ENCODE measurements around the gene POLR3C.
"Not testable (repeated sequence)": the region's sequence is repeated elsewhere in the genome, so short reads cannot be mapped to it uniquely, and the experiment has no call there.

Gene POLR3C

GRCh38 chr1:145818095-145818494, 5.9 kb upstream of the POLR3C start:
- in situ Hi-C loops (cut with HindIII; ENCODE audit: low sequenced_read_pairs), result not testable (repeated sequence)

DNA sequence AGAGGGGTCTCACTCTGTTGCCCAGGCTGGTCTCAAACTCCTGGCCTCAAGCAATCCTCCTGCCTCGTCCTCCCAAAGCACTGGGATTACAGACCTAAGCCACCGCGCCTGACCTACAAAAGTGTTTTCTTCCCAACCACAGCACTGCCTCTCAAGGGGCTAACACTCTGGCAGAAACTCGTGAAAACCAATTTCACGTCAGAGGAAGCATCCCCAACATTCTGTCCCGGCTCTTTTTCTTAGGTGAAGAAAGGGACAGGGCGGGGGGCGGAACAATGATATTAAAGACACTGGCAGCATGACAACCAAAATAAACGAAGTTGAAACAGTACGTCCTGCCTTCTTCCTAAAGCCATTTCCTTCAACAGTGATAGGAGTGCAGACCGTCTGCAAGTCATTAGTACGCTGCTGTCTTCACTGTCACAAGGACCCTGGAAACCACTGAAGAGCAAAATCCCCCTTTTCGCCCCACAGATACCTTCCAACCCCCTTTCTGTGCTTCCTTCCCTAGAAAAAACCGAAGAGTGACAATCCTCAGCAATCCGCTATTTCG, 1.1 kb upstream of the POLR3C start:
- in situ Hi-C loops (cut with HindIII; ENCODE audit: low sequenced_read_pairs), result not testable (repeated sequence)

DNA sequence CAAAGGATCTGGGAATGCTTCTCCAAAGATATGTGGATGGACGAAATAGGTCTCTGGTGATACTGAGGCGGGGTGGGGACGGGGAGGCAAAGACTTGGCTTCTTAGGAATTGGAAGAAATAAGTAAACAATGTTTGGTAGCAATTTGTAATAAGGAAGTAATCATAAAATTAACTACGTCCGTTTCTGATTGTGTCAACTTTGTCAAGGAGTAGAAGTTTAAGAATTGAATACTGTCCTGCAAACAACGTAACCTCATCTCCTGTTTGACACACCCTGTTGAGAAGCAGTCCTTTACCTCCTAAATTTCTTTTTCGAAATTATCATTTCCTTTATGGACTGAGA, 471 bp downstream of the POLR3C start:
- in situ Hi-C loops (cut with HindIII; ENCODE audit: low sequenced_read_pairs), result no loop called here

DNA sequence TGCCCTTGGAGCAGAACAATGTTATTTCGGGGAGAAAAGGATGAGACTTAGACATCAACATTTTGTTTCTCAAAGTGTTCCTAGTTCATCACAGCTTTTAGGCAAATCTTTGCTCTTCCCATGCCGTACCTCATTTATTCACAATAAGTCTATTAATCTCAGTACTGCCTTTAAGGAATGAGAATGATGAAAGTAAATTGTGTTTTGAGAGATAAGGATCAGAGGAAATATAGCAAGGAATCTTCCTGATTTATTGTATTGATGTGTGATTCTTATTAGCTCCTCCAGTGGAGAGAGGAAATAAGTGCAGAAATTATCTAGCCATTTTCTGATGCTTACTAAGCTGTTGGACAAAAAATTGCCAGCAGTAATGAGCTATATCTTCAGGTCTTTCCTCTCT, 2.0 kb downstream of the POLR3C start:
- in situ Hi-C loops (cut with HindIII; ENCODE audit: low sequenced_read_pairs), result no loop called here

GRCh38 chr1:145827966-145828365, 4.0 kb downstream of the POLR3C start:
- in situ Hi-C loops (cut with HindIII; ENCODE audit: low sequenced_read_pairs), result no loop called here

- in situ Hi-C loops (cut with HindIII; ENCODE audit: low sequenced_read_pairs), result no loop called here
These were observed 4.5 kb downstream of the POLR3C start for GRCh38 chr1:145828367-145829026.

- in situ Hi-C loops (cut with HindIII; ENCODE audit: low sequenced_read_pairs), result not testable (repeated sequence)
These were observed 6.8 kb downstream of the POLR3C start for GRCh38 chr1:145830810-145831209.

- in situ Hi-C loops (cut with HindIII; ENCODE audit: low sequenced_read_pairs), result no loop called here
These were observed 13.7 kb downstream of the POLR3C start for GRCh38 chr1:145837656-145838055.

- in situ Hi-C loops (cut with HindIII; ENCODE audit: low sequenced_read_pairs), result no loop called here
These were observed 19.0 kb downstream of the POLR3C start for GRCh38 chr1:145843031-145843430.

DNA sequence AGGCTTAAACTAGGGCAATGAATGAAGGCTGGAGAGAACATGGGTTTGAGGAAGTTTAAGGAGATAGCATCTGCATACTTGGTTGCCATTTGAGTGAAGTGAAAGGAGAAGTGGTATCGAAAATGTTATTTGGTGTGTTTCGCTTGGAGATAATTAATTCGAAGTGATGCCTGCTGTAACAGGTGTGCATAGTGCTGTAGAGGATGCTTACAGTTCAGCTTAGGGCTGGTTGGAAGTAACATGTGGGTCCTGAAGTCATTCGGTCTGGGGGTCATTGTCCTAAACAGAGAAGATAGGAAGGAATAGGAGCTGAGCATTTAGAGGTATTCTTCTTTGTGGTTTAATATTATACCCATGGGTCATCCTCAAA, 21.1 kb downstream of the POLR3C start:
- in situ Hi-C loops (cut with HindIII; ENCODE audit: low sequenced_read_pairs), result loop anchor here (5.0 kb wide), 3 partner anchors 37 to 162 kb away; partner anchors contain the start of gene PEX11B

- in situ Hi-C loops (cut with HindIII; ENCODE audit: low sequenced_read_pairs), result loop anchor here (5.0 kb wide), 3 partner anchors 37 to 162 kb away; partner anchors contain the start of gene PEX11B
These were observed 21.6 kb downstream of the POLR3C start, which contains the start of gene NUDT17 for GRCh38 chr1:145845514-145846161. Gene NUDT17, plus strand, starts transcription at chr1:145845630. Its CDS starts 11 bp downstream, at chr1:145845641.

DNA sequence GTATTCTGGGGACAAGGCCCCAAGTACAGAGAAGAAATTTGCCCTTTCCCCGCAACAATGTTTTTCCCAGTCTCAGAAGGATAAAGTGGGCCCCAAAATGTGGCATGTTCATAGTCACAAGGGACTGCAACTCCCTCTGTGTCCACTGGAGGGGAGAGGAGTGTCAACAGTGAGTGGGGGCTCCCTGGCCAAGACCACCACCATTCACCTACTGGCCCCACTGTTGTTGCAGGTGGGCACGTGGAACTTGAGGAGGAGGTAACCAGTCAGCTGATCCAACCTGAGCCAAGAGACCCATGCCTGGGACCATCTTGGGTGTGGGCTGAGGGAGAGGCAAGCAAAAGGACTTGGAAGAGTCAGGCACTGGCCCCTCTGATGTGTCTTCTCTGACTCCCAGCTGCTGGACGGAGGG, 22.2 kb downstream of the POLR3C start:
- in situ Hi-C loops (cut with HindIII; ENCODE audit: low sequenced_read_pairs), result loop anchor here (5.0 kb wide), 3 partner anchors 36 to 161 kb away; partner anchors contain the start of gene PEX11B

DNA sequence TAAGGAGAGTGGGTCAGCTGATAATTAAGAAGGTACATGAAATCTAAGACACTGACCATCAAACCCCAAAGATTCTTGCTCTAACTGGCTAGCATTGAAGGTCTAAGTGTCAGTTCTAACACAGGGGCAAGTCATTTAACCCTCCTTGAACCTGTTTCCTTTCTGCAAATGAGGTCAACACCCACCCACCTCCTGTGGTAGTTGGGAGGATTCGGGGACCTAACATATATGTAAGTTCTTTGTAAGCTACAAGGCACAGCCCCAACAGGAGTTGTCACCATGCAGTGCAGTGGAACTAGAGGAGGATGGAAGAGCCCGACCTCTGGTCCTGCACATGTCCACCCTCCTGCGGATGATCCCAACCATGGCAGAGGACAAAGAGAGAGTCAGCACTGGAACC, 23.8 kb downstream of the POLR3C start:
- in situ Hi-C loops (cut with HindIII; ENCODE audit: low sequenced_read_pairs), result loop anchor here (5.0 kb wide), 3 partner anchors 34 to 159 kb away; partner anchors contain the start of gene PEX11B

DNA sequence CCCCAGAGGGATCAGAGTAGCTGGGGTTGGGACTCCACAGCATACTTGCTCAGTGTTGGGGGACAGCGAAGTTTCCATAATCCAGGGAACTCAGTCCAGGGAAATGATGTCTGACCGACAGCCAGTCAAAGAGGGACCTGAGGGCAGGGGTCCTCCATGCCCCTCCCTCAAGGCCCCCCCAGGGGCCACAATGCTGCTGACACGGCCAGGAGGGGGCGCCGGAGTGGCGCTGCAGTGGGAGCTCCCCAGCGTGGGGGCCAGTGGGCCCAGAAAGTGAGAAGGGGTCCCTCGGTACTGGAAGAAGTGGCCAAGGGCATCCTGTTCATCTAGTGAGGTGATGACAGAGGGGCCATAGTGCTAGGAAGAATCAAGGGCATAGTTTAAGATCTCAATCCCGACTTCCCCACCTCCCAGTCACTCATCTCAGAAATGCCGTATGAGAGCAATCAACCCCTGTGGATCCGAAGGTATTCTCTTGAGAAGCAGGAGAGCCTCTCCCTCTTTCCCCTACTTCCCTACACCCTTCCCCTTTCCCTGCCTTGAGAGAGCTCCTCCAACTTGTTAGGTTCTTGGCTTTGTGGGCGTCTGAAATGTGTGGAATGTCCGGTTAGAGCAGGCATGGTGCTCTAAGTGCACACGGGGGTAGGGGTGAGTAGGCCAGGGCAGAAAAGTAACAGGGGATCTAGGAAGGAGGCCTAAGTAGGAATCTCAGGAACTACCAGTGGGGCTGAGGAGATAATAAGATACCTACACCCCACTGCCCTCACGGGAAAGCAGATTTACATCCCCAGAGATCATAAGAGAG, 25.6 kb downstream of the POLR3C start:
- in situ Hi-C loops (cut with HindIII; ENCODE audit: low sequenced_read_pairs), result loop anchor here (5.0 kb wide), 3 partner anchors 33 to 158 kb away; partner anchors contain the start of gene PEX11B

- in situ Hi-C loops (cut with HindIII; ENCODE audit: low sequenced_read_pairs), result loop anchor here (5.0 kb wide), 2 partner anchors 73 to 107 kb away; partner anchors contain the start of genes ANKRD34A and POLR3GL
These were observed 31.5 kb downstream of the POLR3C start for GRCh38 chr1:145855426-145855948.

DNA sequence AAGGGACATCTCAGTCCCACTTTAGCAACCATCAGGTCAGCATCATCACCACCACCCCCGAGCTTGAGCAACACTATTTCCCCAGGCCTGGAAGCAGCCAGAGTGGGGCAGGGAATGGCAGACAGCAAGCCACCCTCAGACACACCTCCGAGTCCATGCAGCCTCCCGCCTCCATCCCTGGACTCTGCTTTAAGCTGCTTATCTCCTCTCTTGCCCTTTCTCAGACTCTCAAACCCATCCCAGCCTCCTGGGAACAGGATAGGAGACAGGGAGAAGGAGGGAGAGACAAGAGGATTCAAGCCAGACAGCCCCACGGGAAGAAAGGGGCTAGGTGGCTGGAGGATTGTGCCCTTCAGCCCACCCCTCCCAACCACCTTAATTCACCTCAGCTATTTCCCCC, 33.2 kb downstream of the POLR3C start:
- in situ Hi-C loops (cut with HindIII; ENCODE audit: low sequenced_read_pairs), result loop anchor here (5.0 kb wide), 2 partner anchors 75 to 105 kb away; partner anchors contain the start of genes ANKRD34A and POLR3GL

DNA sequence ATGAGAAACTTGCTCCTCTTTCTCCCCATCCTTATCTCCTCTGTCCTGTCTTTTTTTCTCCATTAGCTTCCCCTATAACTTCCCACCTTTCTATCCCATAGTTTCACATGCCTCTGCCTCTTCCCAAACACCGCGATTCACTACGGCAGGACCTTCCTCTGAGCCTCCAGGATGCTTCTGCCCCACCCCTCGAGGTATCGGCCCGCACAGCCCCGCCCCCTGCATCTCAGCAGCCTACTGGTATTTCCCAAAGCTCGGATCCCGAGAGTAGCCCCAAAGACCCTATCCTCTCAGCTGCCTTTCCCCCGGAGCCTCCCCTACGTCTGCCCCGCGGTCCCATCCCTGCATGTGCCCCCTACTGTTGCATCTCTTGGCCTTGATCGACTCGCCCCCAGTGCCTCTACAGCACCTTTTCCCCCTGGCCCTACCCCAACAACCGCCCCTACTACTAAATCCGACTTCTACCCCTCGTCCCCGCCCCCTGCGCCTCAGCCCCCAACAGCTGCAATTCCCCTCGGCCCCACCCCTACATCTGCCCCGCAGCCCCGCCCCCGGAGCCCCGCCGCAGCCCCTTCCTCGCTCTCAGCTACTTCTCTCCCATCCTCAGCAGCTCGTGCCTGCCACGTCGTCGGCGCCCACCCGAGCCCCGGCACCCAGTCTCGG, 34.4 kb downstream of the POLR3C start:
- in situ Hi-C loops (cut with HindIII; ENCODE audit: low sequenced_read_pairs), result loop anchor here (5.0 kb wide), 2 partner anchors 76 to 104 kb away; partner anchors contain the start of genes ANKRD34A and POLR3GL

- in situ Hi-C loops (cut with HindIII; ENCODE audit: low sequenced_read_pairs), result loop anchor here (5.0 kb wide), 2 partner anchors 77 to 103 kb away; partner anchors contain the start of genes ANKRD34A and POLR3GL
These were observed 35.0 kb downstream of the POLR3C start, which contains the start of gene PIAS3 for GRCh38 chr1:145858901-145859490. Gene PIAS3, minus strand, starts transcription at chr1:145859081. Its CDS starts 91 bp downstream, at chr1:145858990.

DNA sequence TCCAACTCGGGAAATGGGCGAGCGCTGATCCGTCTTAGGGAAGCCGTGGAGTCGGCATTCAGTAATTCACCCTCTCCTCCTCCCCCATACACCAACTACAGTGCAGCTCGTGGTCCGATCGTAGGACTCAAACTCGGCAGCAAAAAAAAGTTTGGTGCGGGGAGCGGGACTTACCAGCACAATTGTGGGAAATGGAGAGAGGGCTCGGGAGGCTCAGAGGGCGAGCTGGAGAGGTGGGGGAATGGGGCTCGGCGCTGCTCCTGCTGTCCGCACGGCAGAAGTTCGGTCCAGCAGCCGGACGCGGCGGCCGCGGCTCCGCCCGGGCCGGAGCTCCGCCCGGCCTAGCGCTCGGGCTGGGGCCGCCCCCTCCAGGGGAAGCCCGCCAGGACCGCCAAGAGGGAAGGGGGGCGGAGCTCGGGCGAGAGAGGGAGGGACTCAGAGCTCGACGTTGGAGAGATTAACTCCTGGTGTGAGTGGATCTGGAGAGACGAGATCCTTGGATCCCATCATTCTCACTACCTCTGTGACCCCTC, 35.6 kb downstream of the POLR3C start:
- in situ Hi-C loops (cut with HindIII; ENCODE audit: low sequenced_read_pairs), result loop anchor here (5.0 kb wide), 2 partner anchors 77 to 103 kb away; partner anchors contain the start of genes ANKRD34A and POLR3GL
